ENCODE measurements around the gene APOB. TPM values are rescaled to one million over a fixed set of nuclear protein-coding genes. Genes with fewer than 3 reads are reported as not detected.
A peak's percentile ranks its signal among the peaks of the same experiment; 100 is the strongest.

The APOB gene
- total RNA-seq, 1 experiment from 2014 or later = 234 TPM

DNA sequence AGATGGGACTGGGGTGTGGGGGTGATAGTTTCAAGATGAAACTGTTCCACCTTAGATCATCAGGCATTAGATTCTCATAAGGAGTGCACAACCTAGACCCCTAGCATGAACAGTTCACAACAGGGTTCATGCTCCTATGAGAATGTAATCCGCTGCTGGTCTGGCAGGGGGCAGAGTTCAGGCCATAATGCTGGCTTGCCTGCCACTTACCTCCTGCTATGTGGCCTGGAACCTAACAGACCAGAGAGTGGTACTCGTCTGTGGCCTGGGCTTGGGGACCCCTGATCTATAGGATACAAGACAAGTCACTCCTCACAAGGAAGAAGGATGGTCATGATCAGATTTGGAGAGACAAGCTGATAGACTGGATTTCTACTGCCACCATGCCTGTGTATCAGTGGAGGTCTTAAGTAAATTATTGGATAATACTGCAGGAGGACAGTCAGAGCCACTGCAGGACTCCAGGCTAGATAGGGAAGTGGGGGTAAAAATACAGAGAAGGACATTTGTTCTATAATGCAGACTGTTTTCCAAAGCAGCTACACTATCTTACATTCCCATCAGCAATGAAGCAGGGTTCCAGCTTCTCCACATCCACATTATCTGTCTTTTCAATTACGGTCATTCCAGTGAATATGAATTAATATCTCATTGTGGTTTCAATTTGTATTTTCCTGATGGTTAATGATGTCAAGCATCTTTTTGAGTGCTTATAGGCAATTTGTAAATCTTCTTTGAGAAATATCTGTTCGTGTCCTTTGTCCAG, 28.8 kb upstream of the APOB start:
- intact Hi-C loops (cut with micrococcal nuclease; ENCODE audit: unreplicated experiment) = no loop called here
- CTCF ChIA-PET = no interaction called here
- H3K4me1 Mint-ChIP-seq (ENCODE audit: low read depth, unreplicated experiment) = peaks cover 26% of the 10 kb centered on the region

DNA sequence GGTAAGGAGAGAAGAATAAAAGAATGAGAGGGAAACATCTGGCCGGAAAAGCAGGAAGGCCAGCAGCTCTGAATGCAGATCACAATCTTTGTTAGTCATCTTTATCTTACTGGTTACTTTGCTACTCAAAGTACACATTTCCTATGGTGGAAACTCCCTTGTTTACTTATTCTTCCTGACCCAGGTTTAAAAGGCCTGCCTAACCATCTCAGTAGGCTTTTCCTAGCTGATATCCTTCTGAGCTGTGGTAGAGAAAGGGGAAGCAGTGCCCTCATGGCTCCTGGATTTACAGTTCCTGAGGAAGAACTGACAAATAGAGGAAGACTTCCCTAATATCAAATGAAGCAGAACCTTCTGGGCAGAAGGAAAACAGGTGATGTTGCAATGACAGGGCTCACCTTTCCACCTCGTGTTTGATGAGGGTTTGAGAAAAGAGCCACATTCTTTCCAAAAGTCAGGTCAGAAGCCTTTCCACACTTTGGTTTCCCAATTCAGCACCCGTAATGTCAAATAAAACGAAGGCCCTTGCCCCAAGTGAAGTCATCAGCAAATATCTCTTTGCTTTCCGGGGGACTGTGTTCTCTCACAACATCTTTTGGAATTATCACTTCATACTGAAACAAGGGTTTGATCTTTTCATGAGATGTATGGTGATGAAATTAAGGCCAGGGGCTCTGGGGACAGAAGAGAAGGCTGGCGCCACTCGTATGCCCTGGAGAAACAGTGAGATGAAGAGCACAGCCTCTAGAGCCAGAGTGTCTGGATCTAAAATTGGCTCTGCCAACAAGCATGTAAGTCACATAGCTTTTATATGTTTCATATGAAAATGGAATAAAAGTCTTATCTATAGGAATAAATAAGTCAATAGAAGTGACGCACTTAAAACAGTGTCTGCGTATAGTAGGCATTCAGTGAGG, 26.7 kb upstream of the APOB start:
- intact Hi-C loops (cut with micrococcal nuclease; ENCODE audit: unreplicated experiment) = loop anchor here (1.0 to 2.0 kb wide), 4 partner anchors 14 to 48 kb away; no protein-coding TSS in a partner anchor
- peak in 1 of 2 experiments; percentile 50 for DNase-seq
- no peaks in the 10 kb centered on the region for H3K9me3 ChIP-seq
- H3K9me3 Mint-ChIP-seq (ENCODE audit: unreplicated experiment) = no peaks in the 10 kb centered on the region
- H3K27me3 ChIP-seq (replicated peaks; ENCODE audit: control insufficient read depth, insufficient read depth, low read length) = no peaks in the 10 kb centered on the region
- H3K4me1 ChIP-seq = peaks cover 20% of the 10 kb centered on the region
- H3K36me3 Mint-ChIP-seq (ENCODE audit: insufficient read depth, unreplicated experiment) = no peaks in the 10 kb centered on the region
- H3K4me3 Mint-ChIP-seq (ENCODE audit: unreplicated experiment) = peak overlapping the region; percentile 7
- H3K36me3 ChIP-seq (ENCODE audit: control insufficient read depth, insufficient read depth, low read length) = no peaks in the 10 kb centered on the region
- H3K27ac Mint-ChIP-seq (ENCODE audit: unreplicated experiment) = peak overlapping the region; percentile 32
- H3K4me3 ChIP-seq (ENCODE audit: low read depth, low read length) = no peak overlapping the region
- POLR2A ChIA-PET = no interaction called here
- BruUV-seq (replicated peaks) = no TSS peak
- CTCF ChIA-PET = interaction anchor here (1.1 to 1.2 kb wide), 2 partner anchors 14 to 27 kb away, joined by 3 read pairs; no protein-coding TSS in a partner anchor
- TF ChIP-seq, protein P1, sequence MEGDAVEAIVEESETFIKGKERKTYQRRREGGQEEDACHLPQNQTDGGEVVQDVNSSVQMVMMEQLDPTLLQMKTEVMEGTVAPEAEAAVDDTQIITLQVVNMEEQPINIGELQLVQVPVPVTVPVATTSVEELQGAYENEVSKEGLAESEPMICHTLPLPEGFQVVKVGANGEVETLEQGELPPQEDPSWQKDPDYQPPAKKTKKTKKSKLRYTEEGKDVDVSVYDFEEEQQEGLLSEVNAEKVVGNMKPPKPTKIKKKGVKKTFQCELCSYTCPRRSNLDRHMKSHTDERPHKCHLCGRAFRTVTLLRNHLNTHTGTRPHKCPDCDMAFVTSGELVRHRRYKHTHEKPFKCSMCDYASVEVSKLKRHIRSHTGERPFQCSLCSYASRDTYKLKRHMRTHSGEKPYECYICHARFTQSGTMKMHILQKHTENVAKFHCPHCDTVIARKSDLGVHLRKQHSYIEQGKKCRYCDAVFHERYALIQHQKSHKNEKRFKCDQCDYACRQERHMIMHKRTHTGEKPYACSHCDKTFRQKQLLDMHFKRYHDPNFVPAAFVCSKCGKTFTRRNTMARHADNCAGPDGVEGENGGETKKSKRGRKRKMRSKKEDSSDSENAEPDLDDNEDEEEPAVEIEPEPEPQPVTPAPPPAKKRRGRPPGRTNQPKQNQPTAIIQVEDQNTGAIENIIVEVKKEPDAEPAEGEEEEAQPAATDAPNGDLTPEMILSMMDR (IDR thresholded peaks at IDR 0.05; ENCODE audit: insufficient read depth in 1 of 2, low read depth in 1 of 2, low read length in 1 of 2, severe bottlenecking in 1 of 2, unreplicated experiment in 1 of 2) = no peak
- no peaks in the 10 kb centered on the region for H3K27me3 Mint-ChIP-seq (ENCODE audit: insufficient read depth, unreplicated experiment)
- H3K4me1 Mint-ChIP-seq (ENCODE audit: low read depth, unreplicated experiment) = peaks cover 27% of the 10 kb centered on the region

More for the DNA sequence above, 28.8 kb upstream of the APOB start:
- H3K4me3 Mint-ChIP-seq (ENCODE audit: unreplicated experiment) = no peak overlapping the region
- Histone ChIP-seq H3K9me3 (no peaks in the 10 kb centered on the region), H3K36me3 (ENCODE audit: control insufficient read depth, insufficient read depth, low read length) (no peaks in the 10 kb centered on the region), H3K4me1 (peaks cover 20% of the 10 kb centered on the region), H3K27me3 (replicated peaks; ENCODE audit: control insufficient read depth, insufficient read depth, low read length) (no peaks in the 10 kb centered on the region), H3K4me3 (ENCODE audit: low read depth, low read length) (no peak overlapping the region)
- H3K9me3 Mint-ChIP-seq (ENCODE audit: unreplicated experiment) = no peaks in the 10 kb centered on the region
- no peak for DNase-seq
- H3K27ac Mint-ChIP-seq (ENCODE audit: unreplicated experiment) = no peak overlapping the region
- H3K36me3 Mint-ChIP-seq (ENCODE audit: insufficient read depth, unreplicated experiment) = no peaks in the 10 kb centered on the region
- no TSS peak for BruUV-seq (replicated peaks)
- TF ChIP-seq, protein P1 (IDR thresholded peaks at IDR 0.05; ENCODE audit: insufficient read depth in 1 of 2, low read depth in 1 of 2, low read length in 1 of 2, severe bottlenecking in 1 of 2, unreplicated experiment in 1 of 2) = no peak
- POLR2A ChIA-PET = no interaction called here
- no peaks in the 10 kb centered on the region for H3K27me3 Mint-ChIP-seq (ENCODE audit: insufficient read depth, unreplicated experiment)

DNA sequence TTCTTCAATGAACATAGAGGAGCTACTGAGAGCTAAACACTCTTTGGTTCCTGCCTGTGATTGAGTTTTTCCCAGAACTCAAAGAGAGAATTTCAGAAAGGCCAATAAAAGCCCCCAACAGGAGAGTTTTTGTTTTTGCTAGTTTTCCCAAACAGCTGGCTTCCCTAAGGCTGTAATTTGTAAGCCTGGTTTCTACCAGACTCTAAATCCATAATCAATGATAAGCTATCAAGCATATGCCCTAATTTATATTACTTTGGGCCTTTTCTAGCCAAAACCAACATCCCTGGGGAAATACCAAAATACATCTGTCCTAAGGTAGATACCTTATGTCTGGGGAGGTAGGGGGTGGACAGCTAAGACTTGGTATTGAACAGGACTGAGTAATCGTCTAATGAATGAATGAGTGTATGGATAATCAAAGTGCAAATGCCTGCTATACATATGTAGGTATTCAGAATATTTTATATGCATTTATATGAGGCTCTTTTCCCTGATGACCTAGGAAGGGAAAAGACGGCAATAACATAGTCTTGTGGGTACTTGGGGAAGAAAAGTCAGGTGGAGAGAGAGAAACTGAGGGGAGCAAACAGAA, 26.0 kb upstream of the APOB start:
- ChIA-PET POLR2A (no interaction called here), CTCF (interaction anchor here (1.1 to 1.2 kb wide), 2 partner anchors 13 to 27 kb away, joined by 3 read pairs; no protein-coding TSS in a partner anchor)
- H3K4me3 ChIP-seq (ENCODE audit: low read depth, low read length) = no peak overlapping the region
- Mint-ChIP-seq H3K36me3 (ENCODE audit: insufficient read depth, unreplicated experiment) (no peaks in the 10 kb centered on the region), H3K27ac (ENCODE audit: unreplicated experiment) (peak overlapping the region; percentile 32), H3K4me3 (ENCODE audit: unreplicated experiment) (peak overlapping the region; percentile 7), H3K27me3 (ENCODE audit: insufficient read depth, unreplicated experiment) (no peaks in the 10 kb centered on the region), H3K9me3 (ENCODE audit: unreplicated experiment) (no peaks in the 10 kb centered on the region), H3K4me1 (ENCODE audit: low read depth, unreplicated experiment) (peaks cover 27% of the 10 kb centered on the region)
- no peaks in the 10 kb centered on the region for H3K36me3 ChIP-seq (ENCODE audit: control insufficient read depth, insufficient read depth, low read length)
- TF ChIP-seq, protein P1 (IDR thresholded peaks at IDR 0.05; ENCODE audit: insufficient read depth in 1 of 2, low read depth in 1 of 2, low read length in 1 of 2, severe bottlenecking in 1 of 2, unreplicated experiment in 1 of 2) = no peak
- H3K27me3 ChIP-seq (replicated peaks; ENCODE audit: control insufficient read depth, insufficient read depth, low read length) = no peaks in the 10 kb centered on the region
- no peak for DNase-seq
- H3K4me1 ChIP-seq = peaks cover 20% of the 10 kb centered on the region
- intact Hi-C loops (cut with micrococcal nuclease; ENCODE audit: unreplicated experiment) = loop anchor here (1.0 to 2.0 kb wide), 4 partner anchors 14 to 48 kb away; no protein-coding TSS in a partner anchor
- H3K9me3 ChIP-seq = no peaks in the 10 kb centered on the region
- no TSS peak for BruUV-seq (replicated peaks)

Data from Caco-2 (cell line).